A549 (cell line): Measurements from ENCODE around the gene SKP1. TPM values are rescaled to one million over a fixed set of nuclear protein-coding genes. Genes with fewer than 3 reads are reported as not detected.
A peak's percentile ranks its signal among the peaks of the same experiment; 100 is the strongest.

Source experiments
- ATAC-seq, 2 experiments: fragments of 200-7000 bp in 1 of 2; fragments of >200 bp in 1 of 2; cut with Nextera tagmentation in 1 of 2; cut with Tn5 transposase in 1 of 2; 3 replicates each; pipeline versions ENCODE4 v1.8.0 to v1.9.1; 2018 to 2020; ENCODE audit warnings: mild to moderate bottlenecking in 1 of 2, moderate library complexity in 1 of 2
- CTCF ChIA-PET: fragments of 300-600 bp; sonication (Branson Sonifier 250); formaldehyde crosslinking; extraction: SDS; loops from one replicate; lab custom pipeline; 2021; ENCODE audit warnings: antibody characterized with exemption, inconsistent platforms; lab: Yijun Ruan, JAX
- POLR2A ChIA-PET: fragments of 350-600 bp; formaldehyde crosslinking; extraction: SDS; loops from one replicate; lab custom pipeline; 2021; ENCODE audit warnings: antibody characterized with exemption, inconsistent platforms; lab: Yijun Ruan, JAX
- DNase-seq, 2 experiments: peaks; one replicate each; pipeline versions ENCODE4 v3.0.0 to v3.0.0-alpha.2; 2011 to 2016; ENCODE audit warnings: low read depth in 1 of 2, low spot score in 1 of 2
- FAIRE-seq: peaks from 2 replicates; lab custom pipeline; 2011; peaks lifted over from hg19 to GRCh38; lab: Jason Lieb, UNC
- H3K27ac ChIP-seq, 2 experiments: fragments of >200 bp; sonication (Bioruptor Twin); formaldehyde crosslinking; 3 replicates each; pipeline ENCODE4 v1.5.1; 2016 to 2017
- H3K4me1 ChIP-seq: fragments of >200 bp; sonication (Bioruptor Twin); formaldehyde crosslinking; 3 replicates; pipeline ENCODE4 v1.6.1; 2016
- H3K4me2 ChIP-seq: fragments of >200 bp; sonication (Bioruptor Twin); formaldehyde crosslinking; 3 replicates; pipeline ENCODE4 v1.6.1; 2016
- H3K4me3 ChIP-seq: fragments of >200 bp; sonication (Bioruptor Twin); formaldehyde crosslinking; 3 replicates; pipeline ENCODE4 v1.5.1; 2016
- H3K9me3 ChIP-seq: fragments of >200 bp; sonication (Bioruptor Twin); formaldehyde crosslinking; 3 replicates; pipeline ENCODE4 v1.6.1; 2016
- EHF ChIP-seq: fragments of 250-450 bp; sonication (Bioruptor Pico); IDR thresholded peaks from 2 replicates; pipeline ENCODE4 v1.5.0; 2020; ENCODE audit warnings: mild to moderate bottlenecking
- ESRRA ChIP-seq: fragments of 150-350 bp; IDR thresholded peaks from 2 replicates; pipeline ENCODE4 v1.6.1; 2014; ENCODE audit warnings: mild to moderate bottlenecking, low read length, borderline replicate concordance
- FOSB ChIP-seq: fragments of 250-450 bp; sonication (Bioruptor Pico); IDR thresholded peaks from 2 replicates; pipeline ENCODE4 v1.5.0; 2020; ENCODE audit warnings: mild to moderate bottlenecking, moderate library complexity
- GATA3 ChIP-seq: IDR thresholded peaks from 2 replicates; pipeline ENCODE4 v1.6.1; 2012; ENCODE audit warnings: borderline replicate concordance
- HOXB13 ChIP-seq: fragments of 250-450 bp; sonication (Bioruptor Pico); IDR thresholded peaks from 2 replicates; pipeline ENCODE4 v1.5.0; 2020; ENCODE audit warnings: low read depth, mild to moderate bottlenecking, moderate library complexity
- HOXB5 ChIP-seq: fragments of 250-450 bp; sonication (Bioruptor Pico); IDR thresholded peaks from 2 replicates; pipeline ENCODE4 v1.5.0; 2020; ENCODE audit warnings: mild to moderate bottlenecking, moderate library complexity
- JUN ChIP-seq, 2 experiments: fragments of >200 bp; sonication (Bioruptor Twin); formaldehyde crosslinking; IDR thresholded peaks; 2 replicates in 1 of 2; 3 replicates in 1 of 2; pipeline ENCODE4 v1.6.1; 2016 to 2017
- JUNB ChIP-seq: fragments of >200 bp; sonication (Bioruptor Twin); formaldehyde crosslinking; IDR thresholded peaks from 2 replicates; pipeline ENCODE4 v1.6.1; 2016
- KDM5A ChIP-seq: fragments of 200-600 bp; sonication (generic); IDR thresholded peaks from 2 replicates; pipeline ENCODE4 v1.6.1; 2016; ENCODE audit warnings: antibody characterized with exemption, mild to moderate bottlenecking
- MAZ ChIP-seq: fragments of 150-350 bp; IDR thresholded peaks from 2 replicates; pipeline ENCODE4 v1.6.1; 2014; ENCODE audit warnings: antibody characterized with exemption, low read depth, low read length, borderline replicate concordance
- NPAS2 ChIP-seq: fragments of 250-450 bp; sonication (Bioruptor Pico); IDR thresholded peaks from 2 replicates; pipeline ENCODE4 v1.8.0; 2022; ENCODE audit warnings: mild to moderate bottlenecking, moderate library complexity, borderline replicate concordance
- PHF8 ChIP-seq: fragments of 200-600 bp; sonication (generic); IDR thresholded peaks from 2 replicates; pipeline ENCODE4 v1.6.1; 2016; ENCODE audit warnings: low read depth, mild to moderate bottlenecking, antibody characterized with exemption, moderate library complexity, borderline replicate concordance
- RARB ChIP-seq: fragments of 250-450 bp; sonication (Bioruptor Pico); IDR thresholded peaks from 2 replicates; pipeline ENCODE4 v1.8.0; 2021; ENCODE audit warnings: mild to moderate bottlenecking, moderate library complexity
- RFX5 ChIP-seq: fragments of 450-650 bp; IDR thresholded peaks from 2 replicates; pipeline ENCODE4 v1.7.1; 2014; ENCODE audit warnings: antibody characterized with exemption, mild to moderate bottlenecking, moderate library complexity
- SMC3 ChIP-seq: fragments of >200 bp; sonication (Bioruptor Twin); formaldehyde crosslinking; IDR thresholded peaks from 3 replicates; pipeline ENCODE4 v1.6.1; 2018; ENCODE audit warnings: inconsistent platforms
- SREBF2 ChIP-seq: fragments of 450-650 bp; IDR thresholded peaks from 2 replicates; pipeline ENCODE4 v1.6.1; 2014; ENCODE audit warnings: mild to moderate bottlenecking, moderate library complexity
- WGBS: methylation state at CpG from one replicate; pipeline ENCODE4 v1.1.6; 2017; ENCODE audit errors: missing lambda C conversion rate; 5-methylcytosine and 5-hydroxymethylcytosine counted together
- polyA plus RNA-seq, 4 experiments: library from polyadenylated mRNA; depleted of rRNA in 3 of 4; stranded (reverse); fragments of >200 nt; fragmentation: RNase III in 1 of 4; extraction: RNeasy Plus Mini Kit Qiagen cat#74134 plus additional on column Dnase treatment in 1 of 4; gene quantifications; 2 replicates in 3 of 4; 3 replicates in 1 of 4; pipeline ENCODE4 v1.2.3, GENCODE V29; 2011 to 2017
- TF ChIP-seq, protein P1 (sequence below): fragments of 250-450 bp; sonication (Bioruptor Pico); IDR thresholded peaks from 2 replicates; pipeline ENCODE4 v1.5.0; 2020; ENCODE audit warnings: low read depth, mild to moderate bottlenecking, moderate library complexity
- TF ChIP-seq, protein P2 (sequence below): IDR thresholded peaks from 2 replicates; pipeline ENCODE4 v1.6.1; 2012
- TF ChIP-seq, protein P3 (sequence below): fragments of 250-450 bp; sonication (Bioruptor Pico); IDR thresholded peaks from 2 replicates; pipeline ENCODE4 v1.5.0; 2021; ENCODE audit warnings: mild to moderate bottlenecking, moderate library complexity, borderline replicate concordance
- TF ChIP-seq, protein P4 (sequence below): fragments of 150-350 bp; IDR thresholded peaks from 2 replicates; pipeline ENCODE4 v1.6.1; 2014; ENCODE audit warnings: low read depth, mild to moderate bottlenecking, low read length

SKP1 gene
- polyA plus RNA-seq, 2 of the 4 experiments (the other 2 are of a cell fraction): 776 to 870 TPM

DNA sequence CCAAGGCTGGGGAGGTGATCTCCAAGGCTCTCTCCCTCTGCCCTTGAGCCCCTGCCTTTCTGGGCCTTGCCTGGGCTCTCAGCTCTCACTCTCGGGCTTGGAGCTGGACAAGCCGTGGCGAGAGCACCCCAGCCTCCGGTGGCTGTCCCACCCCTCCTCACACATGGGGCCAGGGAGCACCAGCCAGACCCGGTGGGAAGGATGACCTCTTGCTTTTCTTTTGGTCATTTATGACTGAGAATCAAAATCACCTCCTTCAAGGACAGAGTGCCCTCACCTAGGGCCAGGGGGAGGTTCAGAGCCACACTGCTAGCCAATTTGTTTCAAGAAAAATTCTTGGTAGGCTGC lies 48.1 kb downstream of the SKP1 start:
- Histone ChIP-seq H3K4me3 (no peak overlapping the region), H3K9me3 (no peaks in the 10 kb centered on the region), H3K4me2 (no peak overlapping the region), H3K27ac (no peak overlapping the region), H3K4me1 (peaks cover 18% of the 10 kb centered on the region)
- TF ChIP-seq ESRRA (no peak), GATA3 (no peak), SMC3 (no peak), KDM5A (no peak), RARB (CRISPR knock-in tag) (no peak), SREBF2 (no peak), HOXB5 (CRISPR knock-in tag) (no peak)
- TF ChIP-seq, protein P1, sequence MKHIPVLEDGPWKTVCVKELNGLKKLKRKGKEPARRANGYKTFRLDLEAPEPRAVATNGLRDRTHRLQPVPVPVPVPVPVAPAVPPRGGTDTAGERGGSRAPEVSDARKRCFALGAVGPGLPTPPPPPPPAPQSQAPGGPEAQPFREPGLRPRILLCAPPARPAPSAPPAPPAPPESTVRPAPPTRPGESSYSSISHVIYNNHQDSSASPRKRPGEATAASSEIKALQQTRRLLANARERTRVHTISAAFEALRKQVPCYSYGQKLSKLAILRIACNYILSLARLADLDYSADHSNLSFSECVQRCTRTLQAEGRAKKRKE: no peak
- ChIA-PET POLR2A (no interaction called here), CTCF (interaction anchor here (1.1 to 22.6 kb wide), 6 partner anchors 10 to 102 kb away, joined by 3 to 263 read pairs (median 6); no protein-coding TSS in a partner anchor)
- 88% methylated on average over 5 of the region's 5 CpGs for WGBS
- DNase-seq (no peak), ATAC-seq (no peak), FAIRE-seq (no peak)

DNA sequence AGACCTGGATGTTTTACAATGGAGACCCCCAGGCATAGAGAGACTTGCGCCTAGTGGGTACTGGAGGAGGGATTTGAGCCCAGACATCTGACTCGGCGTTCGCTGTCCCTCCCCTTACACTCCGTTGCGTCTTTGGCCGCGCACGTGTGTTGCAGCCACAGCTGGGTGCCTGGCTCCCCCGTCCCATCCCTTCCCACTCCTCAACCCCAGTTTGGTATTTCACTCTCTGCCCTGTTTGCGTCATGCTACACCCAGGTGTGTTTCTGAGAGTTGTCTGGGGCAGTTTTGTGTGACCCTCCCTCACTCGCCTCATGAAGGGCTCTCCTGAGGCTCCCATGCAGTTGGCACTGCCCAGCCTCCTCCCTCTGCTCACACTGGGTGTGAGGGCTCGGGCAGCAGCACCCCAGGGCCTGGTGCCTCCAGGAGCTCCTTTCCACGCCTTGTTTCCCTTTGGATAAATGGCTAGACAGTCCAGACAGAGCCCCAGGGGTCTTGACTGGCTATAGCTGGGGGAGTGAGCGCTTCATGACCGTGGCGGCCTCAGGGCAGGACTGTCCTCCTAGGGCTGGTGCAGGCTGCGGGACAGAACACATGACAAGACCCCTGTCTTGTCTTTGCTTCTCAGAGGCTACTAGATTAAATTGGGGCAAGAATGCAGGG lies 48.6 kb downstream of the SKP1 start:
- no peak for TF ChIP-seq FOSB (CRISPR knock-in tag)
- TF ChIP-seq JUN (IDR thresholded peaks at IDR 0.05): no peak
- TF ChIP-seq, protein P2, sequence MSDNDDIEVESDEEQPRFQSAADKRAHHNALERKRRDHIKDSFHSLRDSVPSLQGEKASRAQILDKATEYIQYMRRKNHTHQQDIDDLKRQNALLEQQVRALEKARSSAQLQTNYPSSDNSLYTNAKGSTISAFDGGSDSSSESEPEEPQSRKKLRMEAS: no peak
- no peak for TF ChIP-seq HOXB13 (CRISPR knock-in tag)
- TF ChIP-seq EHF (CRISPR knock-in tag): no peak
- TF ChIP-seq SMC3: no peak
- TF ChIP-seq, protein P3, sequence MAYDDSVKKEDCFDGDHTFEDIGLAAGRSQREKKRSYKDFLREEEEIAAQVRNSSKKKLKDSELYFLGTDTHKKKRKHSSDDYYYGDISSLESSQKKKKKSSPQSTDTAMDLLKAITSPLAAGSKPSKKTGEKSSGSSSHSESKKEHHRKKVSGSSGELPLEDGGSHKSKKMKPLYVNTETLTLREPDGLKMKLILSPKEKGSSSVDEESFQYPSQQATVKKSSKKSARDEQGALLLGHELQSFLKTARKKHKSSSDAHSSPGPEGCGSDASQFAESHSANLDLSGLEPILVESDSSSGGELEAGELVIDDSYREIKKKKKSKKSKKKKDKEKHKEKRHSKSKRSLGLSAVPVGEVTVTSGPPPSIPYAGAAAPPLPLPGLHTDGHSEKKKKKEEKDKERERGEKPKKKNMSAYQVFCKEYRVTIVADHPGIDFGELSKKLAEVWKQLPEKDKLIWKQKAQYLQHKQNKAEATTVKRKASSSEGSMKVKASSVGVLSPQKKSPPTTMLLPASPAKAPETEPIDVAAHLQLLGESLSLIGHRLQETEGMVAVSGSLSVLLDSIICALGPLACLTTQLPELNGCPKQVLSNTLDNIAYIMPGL: no peak
- CTCF ChIA-PET: interaction anchor here (1.1 to 22.6 kb wide), 6 partner anchors 10 to 116 kb away, joined by 3 to 263 read pairs (median 6); no protein-coding TSS in a partner anchor
- Histone ChIP-seq H3K27ac (no peak overlapping the region), H3K4me3 (no peak overlapping the region), H3K4me2 (no peak overlapping the region), H3K9me3 (no peaks in the 10 kb centered on the region), H3K4me1 (peaks cover 18% of the 10 kb centered on the region)
- no peak for ATAC-seq
- FAIRE-seq: no peak
- no peak for DNase-seq
- POLR2A ChIA-PET: no interaction called here
- 92% methylated on average over 14 of the region's 18 CpGs for WGBS

DNA sequence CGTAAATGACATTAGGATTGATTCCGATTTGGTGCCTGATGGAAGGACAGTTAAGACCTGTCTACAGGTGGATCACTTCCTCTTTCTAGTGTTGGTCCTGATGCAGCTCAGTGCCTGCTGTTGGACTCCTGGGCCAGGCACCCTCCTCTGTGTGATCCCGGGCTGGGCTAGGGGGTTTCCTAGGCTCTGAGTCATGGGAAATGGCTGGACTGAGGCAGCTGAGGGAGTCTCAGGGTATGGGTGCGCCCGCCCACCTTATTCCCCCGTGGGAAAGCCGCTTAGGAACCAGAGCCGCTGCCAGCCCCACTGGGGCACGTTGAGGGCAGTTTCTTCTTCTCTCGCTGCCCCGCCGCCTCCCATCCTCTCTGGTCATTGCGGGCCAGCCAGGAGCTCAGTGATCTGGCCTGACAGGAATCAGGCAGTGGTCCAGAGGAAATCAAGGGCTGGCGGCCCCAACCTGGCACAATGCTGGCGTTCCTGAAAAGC lies 49.3 kb downstream of the SKP1 start:
- peak in 1 of 2 experiments; percentile 24; a peak in 3 of 6 replicates for ATAC-seq
- WGBS: 82% methylated on average over 15 of the region's 15 CpGs
- ChIA-PET CTCF (interaction anchor here (0.9 to 22.6 kb wide), 7 partner anchors 9 to 117 kb away, joined by 3 to 263 read pairs (median 6); no protein-coding TSS in a partner anchor), POLR2A (no interaction called here)
- FAIRE-seq: no peak
- no peak overlapping the region for H3K4me3 ChIP-seq
- no peak for DNase-seq
- 0 out of 6 replicates have a peak overlapping the region, but pooled peaks of 1 of the 2 experiments have one; percentile 4 for H3K27ac ChIP-seq
- peaks cover 18% of the 10 kb centered on the region for H3K4me1 ChIP-seq
- H3K4me2 ChIP-seq: no peak overlapping the region
- no peaks in the 10 kb centered on the region for H3K9me3 ChIP-seq
- TF ChIP-seq MAZ: no peak
- TF ChIP-seq, protein P4, sequence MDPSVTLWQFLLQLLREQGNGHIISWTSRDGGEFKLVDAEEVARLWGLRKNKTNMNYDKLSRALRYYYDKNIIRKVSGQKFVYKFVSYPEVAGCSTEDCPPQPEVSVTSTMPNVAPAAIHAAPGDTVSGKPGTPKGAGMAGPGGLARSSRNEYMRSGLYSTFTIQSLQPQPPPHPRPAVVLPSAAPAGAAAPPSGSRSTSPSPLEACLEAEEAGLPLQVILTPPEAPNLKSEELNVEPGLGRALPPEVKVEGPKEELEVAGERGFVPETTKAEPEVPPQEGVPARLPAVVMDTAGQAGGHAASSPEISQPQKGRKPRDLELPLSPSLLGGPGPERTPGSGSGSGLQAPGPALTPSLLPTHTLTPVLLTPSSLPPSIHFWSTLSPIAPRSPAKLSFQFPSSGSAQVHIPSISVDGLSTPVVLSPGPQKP: no peak
- TF ChIP-seq RFX5: no peak
- no peak for TF ChIP-seq JUNB
- no peak for TF ChIP-seq PHF8
- no peak for TF ChIP-seq NPAS2 (CRISPR knock-in tag)
- TF ChIP-seq, all 56 proteins: peak for 0
